T1000 (cell line): ENCODE data around the gene CDK8.
A peak's percentile ranks its signal among the peaks of the same experiment; 100 is the strongest.
"Not testable (repeated sequence)": the region's sequence is repeated elsewhere in the genome, so short reads cannot be mapped to it uniquely, and the experiment has no call there.

Experiments used
- DNase-seq: peaks from one replicate; lab custom pipeline; 2025; ENCODE audit warnings: mixed read lengths; lab: John Stamatoyannopoulos, UW

CDK8 gene

GRCh38 chr13:26253787-26254582 lies at the start of gene CDK8:
CDK8 (plus strand) TSS chr13:26254129; CDS start chr13:26254642, 513 bp downstream.
- peak; percentile 78 for DNase-seq

GRCh38 chr13:26208287-26208686 lies 45.6 kb upstream of the CDK8 start:
- DNase-seq = no peak

GRCh38 chr13:26213345-26213744 lies 40.6 kb upstream of the CDK8 start:
- DNase-seq = no peak

- no peak for DNase-seq
Measured at GRCh38 chr13:26213982-26214381, 39.9 kb upstream of the CDK8 start.

GRCh38 chr13:26216042-26216441 lies 37.9 kb upstream of the CDK8 start:
- DNase-seq = no peak

- DNase-seq = no peak
Measured at GRCh38 chr13:26219726-26220125, 34.2 kb upstream of the CDK8 start.

- no peak for DNase-seq
Measured at GRCh38 chr13:26220575-26220974, 33.4 kb upstream of the CDK8 start.

GRCh38 chr13:26221399-26221720 lies 32.6 kb upstream of the CDK8 start:
- no peak for DNase-seq

GRCh38 chr13:26221721-26222519 lies 32.0 kb upstream of the CDK8 start, which contains the start of gene RNF6:
RNF6 (minus strand) TSS chr13:26222314; CDS start chr13:26219649, 2,665 bp downstream.
- peak; percentile 78 for DNase-seq

- DNase-seq = no peak
Measured at GRCh38 chr13:26222520-26223046, 31.3 kb upstream of the CDK8 start.

- no peak for DNase-seq
Measured at GRCh38 chr13:26225896-26226617, 27.9 kb upstream of the CDK8 start.

- DNase-seq = no peak
Measured at GRCh38 chr13:26227166-26227971, 26.6 kb upstream of the CDK8 start.

- DNase-seq = no peak
Measured at GRCh38 chr13:26228096-26228495, 25.8 kb upstream of the CDK8 start.

- DNase-seq = no peak
Measured at GRCh38 chr13:26229080-26229615, 24.8 kb upstream of the CDK8 start.

- DNase-seq = no peak
Measured at GRCh38 chr13:26230703-26231102, 23.2 kb upstream of the CDK8 start.

GRCh38 chr13:26236296-26236695 lies 17.6 kb upstream of the CDK8 start:
- DNase-seq = no peak

- DNase-seq = no peak
Measured at GRCh38 chr13:26246154-26246553, 7.8 kb upstream of the CDK8 start.

GRCh38 chr13:26247011-26247410 lies 6.9 kb upstream of the CDK8 start:
- no peak for DNase-seq

GRCh38 chr13:26247608-26248007 lies 6.3 kb upstream of the CDK8 start:
- DNase-seq = no peak

GRCh38 chr13:26249551-26249950 lies 4.4 kb upstream of the CDK8 start:
- no peak for DNase-seq

GRCh38 chr13:26252006-26252405 lies 1.9 kb upstream of the CDK8 start:
- DNase-seq = not testable (repeated sequence)
